AG08396 (cell line): ENCODE data around the gene PRAC2.
A peak's percentile ranks its signal among the peaks of the same experiment; 100 is the strongest.

Source experiments
- DNase-seq: peaks from one replicate; pipeline ENCODE4 v3.0.0; 2012; ENCODE audit warnings: low spot score, mixed read lengths

The PRAC2 gene

GRCh38 chr17:48755356-48755755 lies 32.4 kb downstream of the PRAC2 start:
- no peak for DNase-seq

DNA sequence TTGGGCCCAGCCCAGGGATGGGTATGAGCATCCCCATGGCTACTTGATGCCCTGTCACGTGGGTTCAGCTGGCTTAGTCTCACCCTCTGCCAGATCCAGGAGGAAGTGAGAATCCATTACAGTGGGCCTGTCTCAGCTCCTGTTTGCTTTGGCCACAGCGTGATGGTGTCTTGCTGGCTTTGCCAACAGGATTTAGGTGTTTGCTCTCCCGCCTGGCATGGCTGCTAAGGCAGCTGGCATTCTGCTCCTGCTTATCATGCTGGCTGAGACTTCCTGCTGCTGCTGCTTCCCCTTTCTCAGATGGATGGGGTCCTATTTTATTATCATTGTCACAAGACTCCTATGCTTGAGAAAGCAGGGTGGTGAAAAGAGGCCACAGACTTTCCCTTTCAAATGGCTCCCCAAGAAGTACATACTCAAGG lies 33.9 kb downstream of the PRAC2 start:
- DNase-seq = peak; percentile 3

DNA sequence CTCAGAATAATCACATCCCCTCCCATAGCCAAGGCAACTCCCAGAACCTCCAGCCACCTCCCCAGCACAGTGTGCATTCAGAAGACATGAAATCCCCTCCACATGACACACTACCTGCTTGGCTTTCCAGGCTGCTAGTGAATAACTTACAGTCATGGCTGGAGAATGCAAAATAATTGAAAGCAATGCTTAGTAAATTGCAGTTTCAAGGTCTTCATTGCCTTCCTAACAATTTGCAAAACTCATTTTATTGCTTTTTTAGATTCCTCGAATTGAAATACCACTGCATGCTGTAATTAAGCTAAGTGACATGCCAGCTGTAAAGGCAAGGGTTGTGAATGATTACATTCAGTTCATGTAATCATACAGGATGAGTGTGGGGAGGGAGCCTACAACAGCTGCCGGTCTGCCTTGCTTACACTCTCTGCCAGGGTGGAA lies 34.6 kb downstream of the PRAC2 start:
- peak; percentile 33 for DNase-seq

- no peak for DNase-seq
Measured at GRCh38 chr17:48759288-48759687, 36.3 kb downstream of the PRAC2 start.

DNA sequence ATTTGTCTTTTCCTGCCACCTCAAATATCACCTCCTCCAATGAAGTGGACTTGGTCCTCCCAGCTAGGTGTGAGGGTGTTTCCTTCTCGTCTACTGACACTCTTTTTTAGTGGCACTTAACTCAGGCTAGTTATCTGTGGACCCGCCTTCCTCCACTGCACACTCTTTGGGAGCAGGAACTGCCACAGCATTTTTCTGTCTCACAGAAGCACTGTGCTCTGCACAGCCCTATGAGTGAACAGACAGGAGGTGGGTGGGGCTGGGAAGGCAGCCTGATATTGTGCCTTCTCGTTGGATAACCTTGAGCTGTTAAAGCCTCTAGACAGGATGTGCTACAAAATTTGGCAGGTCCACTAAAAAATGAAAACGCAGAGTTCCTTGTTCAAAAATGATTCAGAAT lies 37.4 kb downstream of the PRAC2 start:
- no peak for DNase-seq

- DNase-seq = no peak
Measured at GRCh38 chr17:48761114-48761513, 38.1 kb downstream of the PRAC2 start.

DNA sequence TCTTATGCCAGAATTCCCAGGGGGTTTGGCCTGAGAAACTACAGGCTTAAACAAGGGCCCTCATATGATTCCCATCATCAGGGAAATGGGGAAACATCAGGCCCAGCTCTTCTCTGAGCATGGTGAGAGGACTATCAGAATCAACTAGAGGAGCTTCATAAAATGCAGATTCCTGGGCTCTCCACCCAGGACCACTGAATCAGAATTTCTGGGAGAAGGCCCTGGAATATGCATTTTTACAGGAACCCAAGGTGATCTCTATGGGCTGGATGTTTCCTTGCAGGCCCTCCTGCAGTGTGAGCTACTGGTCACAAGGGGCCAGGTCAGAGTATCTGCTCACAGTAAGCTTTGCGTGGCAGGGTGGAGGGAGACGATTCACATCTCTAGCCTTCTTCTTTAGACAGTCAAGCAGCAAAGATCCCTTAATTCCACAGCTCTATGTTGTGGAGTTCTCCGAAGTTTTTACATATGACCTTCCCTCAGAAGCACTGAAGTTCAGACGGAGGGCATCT lies 44.3 kb downstream of the PRAC2 start:
- no peak for DNase-seq

DNA sequence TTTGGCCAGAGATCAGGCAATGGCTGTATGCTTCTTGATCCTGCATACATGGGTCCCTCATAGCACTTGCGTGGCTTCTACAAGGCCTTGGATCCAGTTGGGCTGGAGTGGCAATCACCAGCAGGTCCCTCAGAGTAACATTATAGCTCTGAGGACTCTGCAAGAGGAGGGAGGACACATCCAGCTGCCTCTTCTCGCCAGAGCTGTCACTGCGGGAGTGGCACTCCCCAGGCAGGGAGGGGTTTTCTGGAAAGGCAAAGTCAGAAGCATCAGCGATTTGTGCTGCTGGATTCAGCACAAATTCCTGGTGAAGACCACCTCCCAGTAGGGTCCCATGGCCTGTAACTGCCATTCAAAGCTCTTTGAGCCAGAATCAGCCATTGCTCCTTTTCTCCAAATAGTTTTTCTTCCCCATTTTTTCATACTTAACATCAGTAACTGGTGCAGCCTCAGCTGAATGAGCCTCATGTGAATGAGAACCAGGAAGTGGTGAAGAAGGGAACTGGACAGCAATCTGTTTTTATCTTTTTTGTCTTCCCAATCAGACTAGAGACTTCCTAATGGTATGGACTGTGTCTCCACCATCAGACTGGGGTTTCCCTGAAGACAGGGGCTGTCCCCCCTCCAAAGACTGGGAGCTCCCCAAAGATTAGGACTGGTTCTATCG lies 46.2 kb downstream of the PRAC2 start:
- no peak for DNase-seq

GRCh38 chr17:48770954-48771353 lies 48.0 kb downstream of the PRAC2 start:
- DNase-seq = no peak

GRCh38 chr17:48773245-48773644 lies 50.3 kb downstream of the PRAC2 start:
- no peak for DNase-seq
